ENCODE results near the gene ACVR2B.

- no peak for TF ChIP-seq TAF1 (IDR thresholded peaks at IDR 0.05; ENCODE audit: low read depth, low read length)
- no peak for TF ChIP-seq POLR2A (IDR thresholded peaks at IDR 0.05; ENCODE audit: low read depth, low read length)
- no peak for TF ChIP-seq POU2F2 (IDR thresholded peaks at IDR 0.05; ENCODE audit: low read depth, low read length)
- TF ChIP-seq POLR2AphosphoS5 (IDR thresholded peaks at IDR 0.05; ENCODE audit: low read depth, low read length) = no peak
- TF ChIP-seq SPI1 (IDR thresholded peaks at IDR 0.05; ENCODE audit: low read depth, low read length) = no peak
- no peak for TF ChIP-seq PAX5 (IDR thresholded peaks at IDR 0.05; ENCODE audit: insufficient read depth, low read length, severe bottlenecking)
Measured at GRCh38 chr3:38478901-38479300, 25.2 kb downstream of the ACVR2B start.
